Hematopoietic multipotent progenitor cell (in vitro differentiated cells): ENCODE data around the gene CCNB1. TPM values are rescaled to one million over a fixed set of nuclear protein-coding genes. Genes with fewer than 3 reads are reported as not detected.
"Not testable (repeated sequence)": the region's sequence is repeated elsewhere in the genome, so short reads cannot be mapped to it uniquely, and the experiment has no call there.

Experiments
- DNase-seq, 3 donors: peaks; one replicate each; pipeline ENCODE4 v3.0.0-alpha.2; 2011 to 2015; ENCODE audit warnings: low read depth in 2 of 3, low spot score in 2 of 3
- total RNA-seq: library from RNA; depleted of rRNA; stranded (reverse); fragments of >200 nt; gene quantifications from one replicate; pipeline ENCODE4 v1.2.3, GENCODE V29; 2012

Gene CCNB1
- total RNA-seq, 1 donor, result 11.6 TPM

GRCh38 chr5:69181659-69182293, 14.8 kb downstream of the CCNB1 start:
- not testable (repeated sequence) for DNase-seq

DNA sequence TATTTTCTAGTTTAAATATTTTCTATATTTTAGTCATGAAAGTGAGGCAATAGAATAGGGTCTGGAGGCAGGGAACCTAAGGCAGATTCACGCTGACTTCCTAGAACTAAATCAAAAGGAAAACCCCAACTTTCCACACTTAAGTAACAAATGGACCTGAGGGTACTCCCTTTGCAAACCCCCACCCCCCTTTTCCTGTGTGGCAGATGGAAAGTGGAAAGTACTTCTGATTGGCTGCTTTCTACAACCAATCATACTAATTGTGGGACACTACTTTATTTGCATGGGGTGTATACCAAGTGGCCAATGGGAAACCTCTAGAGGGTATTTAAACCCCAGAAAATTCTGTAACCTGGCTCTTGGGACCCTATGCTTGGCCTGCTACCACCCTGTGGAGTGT, 17.7 kb downstream of the CCNB1 start:
- DNase-seq, result no peak

DNA sequence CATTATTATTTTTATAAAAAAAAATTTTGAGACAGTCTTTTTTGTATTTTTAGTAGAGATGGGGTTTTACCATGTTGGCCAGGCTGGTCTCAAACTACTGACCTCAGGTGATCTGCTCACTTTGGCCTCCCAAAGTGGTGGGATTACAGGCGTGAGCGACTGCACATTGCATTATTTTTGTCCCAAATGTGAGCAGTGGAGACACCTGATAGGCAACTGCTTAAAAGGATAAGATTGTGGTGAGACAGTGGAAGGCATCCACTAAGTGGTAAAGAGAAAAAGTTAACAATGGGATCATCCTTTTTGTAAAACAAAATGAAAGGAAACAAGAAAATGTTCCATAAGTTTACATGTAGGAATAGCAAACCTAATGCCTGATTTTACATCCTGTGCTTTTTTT, 20.4 kb downstream of the CCNB1 start:
- DNase-seq, result no peak

GRCh38 chr5:69188811-69189161, 21.8 kb downstream of the CCNB1 start:
- no peak for DNase-seq

DNA sequence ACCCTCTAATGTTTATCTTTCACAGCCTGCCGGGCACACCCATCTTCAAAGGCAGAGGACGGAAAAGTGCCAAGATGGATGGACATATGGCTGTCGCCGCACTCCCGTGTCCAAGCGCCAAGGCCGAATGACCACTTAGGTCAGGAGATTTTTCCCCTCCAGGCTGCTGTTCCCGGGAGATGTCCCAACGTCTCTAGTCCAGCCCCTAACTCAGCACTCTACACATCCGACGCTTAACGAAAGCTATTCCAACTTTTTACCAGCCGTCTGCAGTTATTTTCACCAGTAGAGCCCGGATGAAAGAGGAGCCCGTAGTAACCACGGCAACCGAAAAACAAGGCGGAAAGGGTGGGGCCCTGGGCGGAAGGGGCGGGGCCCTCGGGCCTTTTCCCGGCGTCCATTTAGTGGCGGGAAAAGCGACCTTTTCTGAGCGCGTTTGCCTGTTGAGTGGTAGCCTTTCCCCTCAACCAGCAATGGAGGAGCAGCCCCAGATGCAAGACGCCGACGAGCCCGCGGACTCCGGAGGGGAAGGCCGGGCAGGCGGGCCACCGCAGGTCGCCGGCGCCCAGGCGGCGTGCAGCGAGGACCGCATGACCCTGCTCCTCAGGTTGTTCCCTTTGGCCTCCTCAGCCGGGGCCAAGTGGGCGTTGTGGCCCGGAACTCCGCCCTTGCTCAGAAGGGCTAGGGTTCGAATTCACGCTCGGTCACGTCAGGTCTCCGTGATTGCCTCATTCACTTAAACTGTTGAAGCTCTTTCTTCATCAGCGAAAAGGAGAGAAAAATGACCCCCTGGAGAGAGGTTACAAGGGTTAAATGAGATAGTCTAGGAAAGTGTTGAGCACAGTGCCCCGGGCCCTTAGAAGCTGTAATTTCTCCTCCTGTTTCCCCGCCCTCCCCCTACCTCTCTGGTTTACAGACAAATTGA, 22.5 kb downstream of the CCNB1 start, which contains the start of gene CENPH:
CENPH (plus strand) TSS at position 422 of the 925 bp plus-strand sequence; CDS start at position 474, 52 bp downstream.
- peak; percentile 80 to 94 (median 88) for DNase-seq

GRCh38 chr5:69202497-69202896, 35.5 kb downstream of the CCNB1 start:
- DNase-seq, result no peak

DNA sequence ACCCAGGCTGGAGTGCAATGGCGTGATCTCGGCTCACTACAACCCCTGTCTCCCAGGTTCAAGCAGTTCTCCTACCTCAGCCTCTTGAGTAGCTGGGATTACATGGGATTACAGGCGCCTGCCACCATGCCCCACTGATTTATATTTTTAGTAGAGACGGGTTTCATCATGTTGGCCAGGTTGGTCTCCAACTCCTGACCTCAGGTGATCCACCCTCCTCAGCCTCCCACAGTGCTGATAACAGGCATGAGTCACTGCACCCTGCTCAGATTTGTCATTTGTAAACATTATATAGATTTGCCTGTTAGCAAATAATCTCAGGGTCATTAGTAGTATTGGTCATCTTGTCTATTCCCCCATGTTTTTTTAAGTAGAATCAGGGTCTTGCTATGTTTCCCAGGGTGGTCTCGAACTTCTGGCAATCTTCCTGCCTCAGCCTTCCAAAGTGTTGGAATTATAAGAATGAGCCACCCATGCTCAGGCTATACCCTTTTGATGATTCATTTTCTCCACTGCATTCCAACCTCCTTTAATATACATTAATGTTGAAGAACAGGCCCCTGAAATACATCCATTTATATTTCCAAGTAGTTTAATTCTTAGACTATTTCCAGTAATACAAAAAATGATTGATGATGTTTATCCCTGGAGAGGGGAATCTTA, 39.7 kb downstream of the CCNB1 start:
- no peak for DNase-seq

DNA sequence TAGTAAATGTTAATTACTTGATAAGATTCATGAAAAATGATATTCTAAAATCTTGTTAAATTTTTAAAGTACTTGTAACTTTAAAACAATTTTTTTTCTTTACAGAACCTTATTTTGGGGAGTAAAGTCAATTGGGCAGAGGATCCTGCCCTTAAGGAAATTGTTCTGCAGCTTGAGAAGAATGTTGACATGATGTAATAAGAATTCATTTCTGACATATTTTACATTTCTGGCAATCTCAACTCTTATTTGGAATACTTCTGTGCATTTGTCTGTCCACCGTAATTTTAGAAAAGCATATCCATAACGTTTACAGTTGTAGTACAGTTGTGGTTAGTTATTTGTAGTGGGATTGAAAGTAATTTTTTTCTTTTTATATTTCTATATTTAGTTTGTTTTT, 42.7 kb downstream of the CCNB1 start:
- DNase-seq, result no peak

GRCh38 chr5:69211200-69211599, 44.2 kb downstream of the CCNB1 start:
- DNase-seq, result no peak

- DNase-seq, result no peak
Observed at GRCh38 chr5:69212022-69212421, 45.1 kb downstream of the CCNB1 start.

DNA sequence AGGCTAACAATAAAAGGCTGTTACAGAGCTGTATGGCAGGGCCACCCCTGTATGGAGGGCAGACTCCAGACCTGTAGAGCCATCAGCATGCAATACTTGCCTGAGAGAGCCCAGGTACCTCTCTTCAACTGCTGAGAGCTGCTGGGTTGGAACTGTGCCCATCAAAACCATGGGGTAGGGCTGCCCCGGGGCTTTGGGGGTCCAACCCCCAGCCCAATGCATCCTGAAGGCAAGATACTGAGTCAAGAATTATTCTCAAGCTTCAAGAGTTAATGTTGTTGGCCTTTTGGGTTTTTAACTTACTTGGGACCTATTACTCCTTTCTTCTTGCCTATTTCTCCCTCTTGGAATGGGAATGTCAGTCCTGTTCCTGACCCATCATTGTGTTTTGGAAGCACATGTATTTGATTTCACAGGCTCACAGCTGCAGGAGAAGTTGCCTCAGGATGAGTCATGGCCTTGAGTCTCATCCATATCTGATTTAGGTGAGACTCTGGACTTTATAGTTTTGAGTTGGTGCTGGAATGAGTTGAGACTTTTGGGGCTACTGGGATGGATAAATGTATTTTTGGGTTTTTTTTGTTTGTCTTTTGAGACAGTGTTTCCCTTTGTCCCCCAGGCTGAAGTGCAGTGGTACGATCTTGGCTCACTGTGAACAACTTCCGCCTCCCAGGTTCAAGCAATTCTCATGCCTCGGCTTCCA, 46.7 kb downstream of the CCNB1 start:
- DNase-seq, result no peak

DNA sequence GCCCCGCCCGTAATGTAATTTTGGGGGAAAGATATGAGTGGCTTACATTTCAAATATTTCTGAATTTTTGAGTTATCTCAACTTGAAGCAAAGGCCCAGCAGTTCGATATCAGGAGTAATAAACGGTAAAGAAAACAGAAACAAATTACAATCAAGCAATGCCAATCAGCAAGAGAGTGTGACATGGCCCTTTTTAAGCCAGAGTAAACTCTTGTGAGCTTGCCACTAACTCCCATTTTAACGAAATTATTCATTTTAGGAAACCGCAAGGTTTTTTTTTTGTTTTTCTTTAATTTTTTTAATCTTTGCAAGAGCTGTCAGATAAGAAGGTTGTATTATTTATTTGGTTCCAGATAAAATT, 50.2 kb downstream of the CCNB1 start:
- DNase-seq, result no peak

GRCh38 chr5:69217548-69218526, 50.9 kb downstream of the CCNB1 start:
- peak; percentile 86 to 93 (median 92) for DNase-seq

GRCh38 chr5:69219939-69220338, 53.0 kb downstream of the CCNB1 start:
- no peak for DNase-seq

DNA sequence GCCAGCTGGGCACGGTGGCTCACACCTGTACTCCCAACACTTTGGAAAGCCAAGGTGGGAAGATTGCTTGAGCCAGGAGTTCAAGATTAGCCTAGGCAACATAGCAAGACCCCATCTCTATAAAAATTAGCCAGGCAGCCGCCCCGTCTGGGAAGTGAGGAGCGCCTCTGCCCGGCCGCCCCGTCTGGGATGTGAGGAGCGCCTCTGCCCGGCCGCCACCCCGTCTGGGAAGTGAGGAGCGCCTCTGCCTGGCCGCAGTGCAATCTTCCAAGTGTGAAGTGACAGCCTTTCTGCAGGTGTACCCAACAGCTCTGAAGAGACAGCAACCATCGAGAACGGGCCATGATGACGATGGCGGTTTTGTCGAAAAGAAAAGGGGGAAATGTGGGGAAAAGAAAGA, 53.4 kb downstream of the CCNB1 start:
- DNase-seq, result not testable (repeated sequence)

DNA sequence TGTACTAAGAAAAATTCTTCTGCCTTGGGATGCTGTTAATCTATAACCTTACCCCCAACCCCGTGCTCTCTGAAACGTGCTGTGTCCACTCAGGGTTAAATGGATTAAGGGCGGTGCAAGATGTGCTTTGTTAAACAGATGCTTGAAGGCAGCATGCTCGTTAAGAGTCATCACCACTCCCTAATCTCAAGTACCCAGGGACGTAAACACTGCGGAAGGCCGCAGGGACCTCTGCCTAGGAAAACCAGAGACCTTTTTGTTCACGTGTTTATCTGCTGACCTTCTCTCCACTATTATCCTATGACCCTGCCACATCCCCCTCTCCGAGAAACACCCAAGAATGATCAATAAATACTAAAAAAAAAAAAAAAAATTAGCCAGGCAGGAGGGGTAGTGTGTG, 53.9 kb downstream of the CCNB1 start:
- not testable (repeated sequence) for DNase-seq

- DNase-seq, result no peak
Observed at GRCh38 chr5:69224520-69224919, 57.6 kb downstream of the CCNB1 start.

GRCh38 chr5:69225860-69226259, 58.9 kb downstream of the CCNB1 start:
- DNase-seq, result no peak
